Activated CD8-positive, alpha-beta memory T cell treated with anti-CD3 and anti-CD28 coated beads, Interleukin-2, amount 50 U/mL, for 1 hour (primary cell): Measurements from ENCODE around the gene ATP10D.
A peak's percentile ranks its signal among the peaks of the same experiment; 100 is the strongest.
"Not testable (repeated sequence)": the region's sequence is repeated elsewhere in the genome, so short reads cannot be mapped to it uniquely, and the experiment has no call there.

Experiments
- DNase-seq: peaks from one replicate; pipeline ENCODE4 v3.0.0-alpha.2; 2020; ENCODE audit errors: extremely low read depth

Gene ATP10D

GRCh38 chr4:47485047-47485692, at the start of gene ATP10D:
ATP10D (plus strand) TSS chr4:47485275; CDS start chr4:47512541, 27,266 bp downstream.
- DNase-seq: peak; percentile 36

- DNase-seq: no peak
Observed at GRCh38 chr4:47442980-47443379, 42.1 kb upstream of the ATP10D start.

GRCh38 chr4:47444031-47444430, 41.0 kb upstream of the ATP10D start:
- no peak for DNase-seq

GRCh38 chr4:47451657-47452056, 33.4 kb upstream of the ATP10D start:
- no peak for DNase-seq

GRCh38 chr4:47462799-47463234, 22.3 kb upstream of the ATP10D start:
- no peak for DNase-seq

GRCh38 chr4:47463235-47463956, 21.7 kb upstream of the ATP10D start, which contains the start of gene COMMD8:
COMMD8 (minus strand) TSS chr4:47463702; CDS start chr4:47463651, 51 bp downstream.
- DNase-seq: peak; percentile 97

- DNase-seq: no peak
Observed at GRCh38 chr4:47465004-47465403, 20.1 kb upstream of the ATP10D start.

GRCh38 chr4:47466056-47466785, 18.9 kb upstream of the ATP10D start:
- DNase-seq: no peak

- no peak for DNase-seq
Observed at GRCh38 chr4:47468706-47469365, 16.2 kb upstream of the ATP10D start.

GRCh38 chr4:47469951-47470350, 15.1 kb upstream of the ATP10D start:
- DNase-seq: no peak

- no peak for DNase-seq
Observed at GRCh38 chr4:47471064-47471463, 14.0 kb upstream of the ATP10D start.

GRCh38 chr4:47471591-47471990, 13.5 kb upstream of the ATP10D start:
- DNase-seq: no peak

- DNase-seq: no peak
Observed at GRCh38 chr4:47473141-47473750, 11.8 kb upstream of the ATP10D start.

- DNase-seq: no peak
Observed at GRCh38 chr4:47474799-47475198, 10.3 kb upstream of the ATP10D start.

GRCh38 chr4:47475411-47475810, 9.7 kb upstream of the ATP10D start:
- DNase-seq: no peak

GRCh38 chr4:47478804-47479203, 6.3 kb upstream of the ATP10D start:
- DNase-seq: no peak

GRCh38 chr4:47482326-47482725, 2.7 kb upstream of the ATP10D start:
- no peak for DNase-seq

- no peak for DNase-seq
Observed at GRCh38 chr4:47483745-47484144, 1.3 kb upstream of the ATP10D start.

GRCh38 chr4:47484168-47484567, 907 bp upstream of the ATP10D start:
- DNase-seq: no peak

GRCh38 chr4:47485768-47486167, 693 bp downstream of the ATP10D start:
- DNase-seq: no peak

- DNase-seq: no peak
Observed at GRCh38 chr4:47486231-47486673, 1.2 kb downstream of the ATP10D start.

- not testable (repeated sequence) for DNase-seq
Observed at GRCh38 chr4:47486727-47487126, 1.7 kb downstream of the ATP10D start.
